H1 (cell line): ENCODE data around the gene COPA. TPM values are rescaled to one million over a fixed set of nuclear protein-coding genes. Genes with fewer than 3 reads are reported as not detected.

Experiments
- CTCF ChIA-PET: fragments of 300-600 bp; sonication (Branson Sonifier 250); formaldehyde crosslinking; loops from one replicate; lab custom pipeline; 2021; ENCODE audit not compliant: partially characterized antibody; lab: Charles Lee
- POLR2A ChIA-PET: fragments of 300-600 bp; sonication (Branson Sonifier 250); formaldehyde crosslinking; loops from one replicate; lab custom pipeline; 2021; ENCODE audit warnings: inconsistent platforms; ENCODE audit not compliant: partially characterized antibody; lab: Charles Lee
- DNase-seq, 2 experiments: peaks; one replicate each; pipeline versions ENCODE4 v3.0.0 to v3.0.0-alpha.2; 2010 to 2022; ENCODE audit warnings: low spot score in 2 of 2, low read depth in 1 of 2, mixed read lengths in 1 of 2
- FAIRE-seq: peaks from 2 replicates; lab custom pipeline; 2011; peaks lifted over from hg19 to GRCh38; lab: Jason Lieb, UNC
- H2AFZ ChIP-seq: 2 replicates; pipeline ENCODE4 v1.8.1; 2012; ENCODE audit warnings: low read length, inconsistent platforms
- H2AK5ac ChIP-seq: 2 replicates; pipeline ENCODE4 v1.6.1; 2013; ENCODE audit warnings: low read depth, low read length
- H2BK120ac ChIP-seq: replicated peaks from 2 replicates; pipeline ENCODE3; 2013; ENCODE audit warnings: low read depth, low read length, inconsistent platforms
- H2BK12ac ChIP-seq: 2 replicates; pipeline ENCODE4 v1.6.1; 2013; ENCODE audit warnings: low read depth, low read length
- H2BK15ac ChIP-seq: 2 replicates; pipeline ENCODE4 v1.6.1; 2013; ENCODE audit warnings: low read length
- H2BK20ac ChIP-seq: 2 replicates; pipeline ENCODE4 v1.6.1; 2013; ENCODE audit warnings: low read length
- H2BK5ac ChIP-seq: 2 replicates; pipeline ENCODE4 v1.6.1; 2013; ENCODE audit warnings: low read depth, low read length
- H3K14ac ChIP-seq: 2 replicates; pipeline ENCODE4 v1.6.1; 2013; ENCODE audit warnings: inconsistent platforms; ENCODE audit not compliant: insufficient read length
- H3K18ac ChIP-seq: 2 replicates; pipeline ENCODE4 v1.6.1; 2013; ENCODE audit warnings: low read length; ENCODE audit errors: extremely low read depth
- H3K23ac ChIP-seq: 2 replicates; pipeline ENCODE4 v1.6.1; 2013; ENCODE audit warnings: inconsistent platforms; ENCODE audit not compliant: insufficient read length
- H3K23me2 ChIP-seq: 2 replicates; pipeline ENCODE4 v1.6.1; 2013; ENCODE audit warnings: low read depth, low read length
- H3K27ac ChIP-seq: 2 replicates; pipeline ENCODE4 v1.6.1; 2011; ENCODE audit warnings: low read depth, low read length, inconsistent platforms
- H3K27me3 ChIP-seq, 4 experiments: replicated peaks in 1 of 4; 1 replicate in 1 of 4; 2 replicates in 3 of 4; pipeline versions ENCODE4 v1.6.1 to v1.8.1; 2011 to 2013; ENCODE audit warnings: low read length in 3 of 4, mild to moderate bottlenecking in 3 of 4, inconsistent platforms in 2 of 4, mixed read lengths in 2 of 4, moderate library complexity in 1 of 4; ENCODE audit not compliant: control insufficient read depth in 3 of 4, insufficient read depth in 3 of 4; ENCODE audit errors: extremely low read depth in 1 of 4
- H3K36me3 ChIP-seq, 4 experiments: 2 replicates each; pipeline versions ENCODE4 v1.6.1 to v1.8.1; 2011 to 2013; ENCODE audit warnings: mild to moderate bottlenecking in 4 of 4, low read length in 3 of 4, moderate library complexity in 2 of 4, control low read depth in 1 of 4, inconsistent platforms in 1 of 4; ENCODE audit not compliant: insufficient read depth in 4 of 4, control insufficient read depth in 2 of 4
- H3K4ac ChIP-seq: replicated peaks from 2 replicates; pipeline ENCODE3; 2013; ENCODE audit warnings: low read length, low read depth, mixed read lengths, inconsistent platforms; ENCODE audit not compliant: insufficient read length
- H3K4me1 ChIP-seq, 4 experiments: replicated peaks in 1 of 4; 1 replicate in 1 of 4; 2 replicates in 3 of 4; pipeline versions ENCODE4 v1.6.1 to v1.8.1; 2011 to 2013; ENCODE audit warnings: low read length in 3 of 4, inconsistent platforms in 2 of 4, mixed read lengths in 1 of 4; ENCODE audit not compliant: insufficient read depth in 4 of 4, control insufficient read depth in 3 of 4
- H3K4me2 ChIP-seq, 2 experiments: 2 replicates each; pipeline versions ENCODE4 v1.6.1 to v1.8.1; 2011 to 2013; ENCODE audit warnings: low read depth in 2 of 2, low read length in 2 of 2, control low read depth in 1 of 2, inconsistent platforms in 1 of 2, mild to moderate bottlenecking in 1 of 2; ENCODE audit not compliant: insufficient read depth in 1 of 2
- H3K4me3 ChIP-seq, 4 experiments: fragments of 200-600, 300-600 bp in 1 of 4; sonication (generic), shearing (Covaris generic), sonication (Bioruptor Twin) in 1 of 4; 2 replicates each; pipeline versions ENCODE4 v1.5.1 to v1.8.1; 2011 to 2016; ENCODE audit warnings: low read length in 4 of 4, low read depth in 3 of 4, control low read depth in 2 of 4, inconsistent platforms in 2 of 4, mild to moderate bottlenecking in 2 of 4, mixed read lengths in 1 of 4, moderate library complexity in 1 of 4; ENCODE audit not compliant: insufficient read depth in 2 of 4; ENCODE audit errors: extremely low read depth in 1 of 4
- H3K56ac ChIP-seq: replicated peaks from 2 replicates; pipeline ENCODE3; 2013; ENCODE audit warnings: low read depth, mild to moderate bottlenecking, mixed read lengths, low read length, inconsistent platforms; ENCODE audit not compliant: insufficient read length
- H3K79me1 ChIP-seq: 2 replicates; pipeline ENCODE4 v1.6.1; 2013; ENCODE audit warnings: low read depth, low read length, control low read depth
- H3K79me2 ChIP-seq, 2 experiments: 2 replicates each; pipeline versions ENCODE4 v1.6.1 to v1.8.1; 2012 to 2013; ENCODE audit warnings: low read length in 2 of 2, mild to moderate bottlenecking in 2 of 2, inconsistent platforms in 1 of 2; ENCODE audit not compliant: insufficient read depth in 2 of 2, control insufficient read depth in 1 of 2
- H3K9ac ChIP-seq, 4 experiments: replicated peaks in 1 of 4; 1 replicate in 1 of 4; 2 replicates in 3 of 4; pipeline versions ENCODE4 v1.6.1 to v1.8.1; 2011 to 2013; ENCODE audit warnings: low read depth in 3 of 4, low read length in 3 of 4, control low read depth in 2 of 4, mild to moderate bottlenecking in 2 of 4, moderate library complexity in 2 of 4, inconsistent platforms in 1 of 4; ENCODE audit errors: extremely low read depth in 1 of 4
- H3K9me3 ChIP-seq, 2 experiments: 2 replicates each; pipeline versions ENCODE4 v1.6.1 to v1.8.1; 2012 to 2013; ENCODE audit warnings: mild to moderate bottlenecking in 2 of 2, moderate library complexity in 2 of 2, control low read depth in 1 of 2, inconsistent platforms in 1 of 2, low read depth in 1 of 2, low read length in 1 of 2, mixed read lengths in 1 of 2; ENCODE audit not compliant: insufficient read depth in 2 of 2
- H4K20me1 ChIP-seq, 2 experiments: replicated peaks in 1 of 2; 2 replicates each; pipeline versions ENCODE3 to v1.8.1; 2011 to 2013; ENCODE audit warnings: inconsistent platforms in 2 of 2, low read length in 2 of 2, mild to moderate bottlenecking in 1 of 2; ENCODE audit not compliant: insufficient read depth in 2 of 2, control insufficient read depth in 1 of 2
- H4K5ac ChIP-seq: 2 replicates; pipeline ENCODE4 v1.6.1; 2013; ENCODE audit warnings: low read length, low read depth, mixed read lengths, inconsistent platforms; ENCODE audit not compliant: insufficient read length
- H4K8ac ChIP-seq: 2 replicates; pipeline ENCODE4 v1.8.0; 2013; ENCODE audit warnings: mild to moderate bottlenecking, moderate library complexity, low read length, inconsistent platforms; ENCODE audit not compliant: insufficient read depth; ENCODE audit errors: extremely low read depth
- H4K91ac ChIP-seq: replicated peaks from 2 replicates; pipeline ENCODE3; 2013; ENCODE audit warnings: low read length, mixed read lengths, inconsistent platforms; ENCODE audit not compliant: insufficient read length
- ASH2L ChIP-seq: fragments of 200-600, 300-600 bp; sonication (generic); IDR thresholded peaks from one replicate; pipeline ENCODE4 v1.7.1; 2017; ENCODE audit warnings: low read length
- BACH1 ChIP-seq: IDR thresholded peaks from 2 replicates; pipeline ENCODE4 v1.6.1; 2012; ENCODE audit warnings: low read length, improper control_type of control experiment
- CTBP2 ChIP-seq: IDR thresholded peaks from 2 replicates; pipeline ENCODE4 v1.7.0; 2011; ENCODE audit warnings: borderline replicate concordance, mild to moderate bottlenecking, moderate library complexity, mixed read lengths, low read length; ENCODE audit not compliant: insufficient read depth, insufficient read length
- EZH2 ChIP-seq: fragments of 200-600 bp; sonication (generic); IDR thresholded peaks from 2 replicates; pipeline ENCODE4 v1.7.1; 2012; ENCODE audit warnings: low read depth, mild to moderate bottlenecking, moderate library complexity, low read length, inconsistent platforms; ENCODE audit not compliant: severe bottlenecking
- FOSL1 ChIP-seq: IDR thresholded peaks from 2 replicates; pipeline ENCODE4 v1.6.1; 2011; ENCODE audit warnings: mild to moderate bottlenecking, low read depth, low read length, moderate library complexity; ENCODE audit not compliant: insufficient read depth
- RXRA ChIP-seq: IDR thresholded peaks from 2 replicates; pipeline ENCODE4 v1.6.1; 2011; ENCODE audit warnings: low read depth, mild to moderate bottlenecking, low read length, moderate library complexity; ENCODE audit not compliant: insufficient read depth
- SIRT6 ChIP-seq: IDR thresholded peaks from one replicate; pipeline ENCODE4 v1.7.1; 2012; ENCODE audit warnings: low read length, inconsistent platforms
- SP2 ChIP-seq: IDR thresholded peaks from 2 replicates; pipeline ENCODE4 v1.6.1; 2012; ENCODE audit warnings: mild to moderate bottlenecking, low read length, inconsistent platforms
- WGBS, 2 experiments: shearing (Covaris generic) in 1 of 2; methylation state at CpG; one replicate each; pipeline versions ENCODE4 v1.1.6 to v1.1.7; 2013 to 2015; ENCODE audit warnings: low lambda C conversion rate in 2 of 2, mixed read lengths in 2 of 2, inconsistent platforms in 1 of 2, low coverage in 1 of 2, missing lambda C conversion rate in 1 of 2; ENCODE audit not compliant: insufficient replicate concordance in 2 of 2, insufficient coverage in 1 of 2, insufficient read length in 1 of 2; ENCODE audit errors: extremely low coverage in 1 of 2, missing lambda C conversion rate in 1 of 2; 5-methylcytosine and 5-hydroxymethylcytosine counted together
- polyA plus RNA-seq, 7 experiments: library from polyadenylated mRNA; depleted of rRNA in 3 of 7; stranded (reverse) in 5 of 7; unstranded in 2 of 7; fragments of >200 nt in 5 of 7; fragments of 200-250 nt in 2 of 7; gene quantifications; 1 replicate in 5 of 7; 2 replicates in 1 of 7; 4 replicates in 1 of 7; pipeline versions ENCODE4 v1.2.1 to v1.2.3, GENCODE V29; 2011 to 2013; ENCODE audit warnings: missing spikeins in 2 of 7, mixed read lengths in 2 of 7
- total RNA-seq: library from RNA; stranded (reverse); fragmentation: NEBNext Ultra II Directional; extraction: Animal tissue kit (Norgen Biotek cat#: 25700); gene quantifications from 2 replicates; pipeline ENCODE4 v1.2.1, GENCODE V29; 2021

The COPA gene
- total and polyA plus RNA-seq, 2 of the 8 experiments (the other 6 are each of a cell fraction or from before 2014, with no cell fraction given) = 78.2 to 115 TPM

GRCh38 chr1:160293020-160293968 lies 49.8 kb downstream of the COPA start:
- peaks cover 0 to 2% of the 10 kb centered on the region in 2 experiments for H4K20me1 ChIP-seq
- no peak overlapping the region for H2AK5ac ChIP-seq
- no peaks in the 10 kb centered on the region for H3K79me2 ChIP-seq
- no peak overlapping the region for H3K4me3 ChIP-seq
- H2BK15ac ChIP-seq = no peak overlapping the region
- no peak overlapping the region for H2BK120ac ChIP-seq
- H3K4me2 ChIP-seq = no peak overlapping the region
- FAIRE-seq (no peak), DNase-seq (no peak)
- TF ChIP-seq FOSL1 = no peak
- no peak for TF ChIP-seq ASH2L
- no peak for TF ChIP-seq BACH1
- TF ChIP-seq RXRA = no peak
- no peak for TF ChIP-seq SP2
- no peak for TF ChIP-seq SIRT6
- no peak for TF ChIP-seq EZH2
- no peak for TF ChIP-seq CTBP2
- no peak overlapping the region for H4K91ac ChIP-seq
- no peaks in the 10 kb centered on the region for H3K79me1 ChIP-seq
- H3K23me2 ChIP-seq = no peaks in the 10 kb centered on the region
- no peak overlapping the region for H3K18ac ChIP-seq
- ChIA-PET POLR2A (interaction anchor here (1.1 to 2.3 kb wide), 5 partner anchors 8 to 31 kb away, joined by 4 to 10 read pairs (median 9); partner anchors contain the start of genes DCAF8 and PEX19), CTCF (interaction anchor here (1.5 to 7.2 kb wide), 26 partner anchors 9 to 192 kb away, joined by 3 to 83 read pairs (median 16); partner anchors contain the start of genes CASQ1, DCAF8 and PEX19)
- no peak overlapping the region for H3K14ac ChIP-seq
- H3K4ac ChIP-seq = no peak overlapping the region
- no peak overlapping the region for H4K5ac ChIP-seq
- H3K56ac ChIP-seq = no peak overlapping the region
- no peaks in the 10 kb centered on the region for H3K27me3 ChIP-seq
- no peaks in the 10 kb centered on the region for H3K4me1 ChIP-seq
- no peak overlapping the region for H4K8ac ChIP-seq
- no peak overlapping the region for H2BK5ac ChIP-seq
- H3K9ac ChIP-seq = no peak overlapping the region
- peaks cover 35 to 87% (median 77%) of the 10 kb centered on the region in 4 experiments for H3K36me3 ChIP-seq
- H3K27ac ChIP-seq = no peak overlapping the region
- no peak overlapping the region for H2AFZ ChIP-seq
- H2BK20ac ChIP-seq = no peak overlapping the region
- H3K23ac ChIP-seq = no peak overlapping the region
- no peaks in the 10 kb centered on the region for H3K9me3 ChIP-seq
- no peak overlapping the region for H2BK12ac ChIP-seq
- 95% methylated on average over 8 of the region's 8 CpGs; no CpG with 5 or more reads in 1 of the 2 experiments for WGBS, 2 experiments
